ENCODE measurements around the gene NPPC.
"Not testable (repeated sequence)": the region's sequence is repeated elsewhere in the genome, so short reads cannot be mapped to it uniquely, and the experiment has no call there.

The NPPC gene

GRCh38 chr2:231886071-231886681 lies 40.0 kb downstream of the NPPC start:
- DNase-seq (ENCODE audit: low spot score) = no peak

- no peak for DNase-seq (ENCODE audit: low spot score)
Measured at GRCh38 chr2:231884438-231885140, 41.6 kb downstream of the NPPC start.

GRCh38 chr2:231883468-231883881 lies 42.7 kb downstream of the NPPC start:
- DNase-seq (ENCODE audit: low spot score) = no peak

- DNase-seq (ENCODE audit: low spot score) = no peak
Measured at GRCh38 chr2:231882646-231883045, 43.5 kb downstream of the NPPC start.

GRCh38 chr2:231880371-231880770 lies 45.8 kb downstream of the NPPC start:
- not testable (repeated sequence) for DNase-seq (ENCODE audit: low spot score)

GRCh38 chr2:231879216-231879615 lies 47.0 kb downstream of the NPPC start:
- DNase-seq (ENCODE audit: low spot score) = no peak

GRCh38 chr2:231877533-231878456 lies 48.4 kb downstream of the NPPC start:
- no peak for DNase-seq (ENCODE audit: low spot score)

- no peak for DNase-seq (ENCODE audit: low spot score)
Measured at GRCh38 chr2:231874944-231875343, 51.3 kb downstream of the NPPC start.
